OCI-LY1 (cell line): ENCODE measurements around the gene KRT28.

Experiments used
- CTCF ChIP-seq: fragments of 200-600 bp; sonication (generic), shearing (Covaris generic); IDR thresholded peaks from 2 replicates; pipeline ENCODE4 v1.5.1; 2017; ENCODE audit warnings: mild to moderate bottlenecking, antibody characterized with exemption, low read length, moderate library complexity, mixed read lengths
- EZH2 ChIP-seq: fragments of 200-600 bp; sonication (generic), shearing (Covaris generic); IDR thresholded peaks from 2 replicates; pipeline ENCODE4 v1.8.0; 2017; ENCODE audit warnings: borderline replicate concordance, mixed run types, mild to moderate bottlenecking, antibody characterized with exemption, low read length, moderate library complexity, mixed read lengths

- no peak for TF ChIP-seq CTCF
- TF ChIP-seq EZH2, result no peak
These were observed 10.7 kb upstream of the KRT28 start for GRCh38 chr17:40810494-40810893.
